Vagina (tissue), 2 donors: ENCODE data around the gene OR2T10. TPM values are rescaled to one million over a fixed set of nuclear protein-coding genes. Genes with fewer than 3 reads are reported as not detected.

Experiments used
- DNase-seq, 2 donors: peaks; one replicate each; pipeline ENCODE4 v3.0.0-alpha.2; 2017; ENCODE audit errors: extremely low spot score in 2 of 2
- H3K27ac ChIP-seq: fragments of 200-600 bp; sonication (generic); one replicate; pipeline ENCODE4 v1.5.1; 2019
- H3K27me3 ChIP-seq: fragments of 200-600 bp; sonication (generic); one replicate; pipeline ENCODE4 v1.5.1; 2019
- H3K36me3 ChIP-seq, 2 donors: fragments of 200-600 bp; sonication (generic); one replicate each; pipeline ENCODE4 v1.5.1; 2017 to 2019
- H3K4me1 ChIP-seq: fragments of 200-600 bp; sonication (generic); one replicate; pipeline ENCODE4 v1.5.1; 2019
- H3K4me3 ChIP-seq, 2 donors: fragments of 200-600 bp; sonication (generic); 1 replicate in 1 of 2; 2 replicates in 1 of 2; pipeline ENCODE4 v1.5.1; 2016 to 2019
- H3K9me3 ChIP-seq: fragments of 200-600 bp; sonication (generic); one replicate; pipeline ENCODE4 v1.5.1; 2019
- POLR2A ChIP-seq, 2 donors: fragments of 450-650 bp; IDR thresholded peaks; one replicate each; pipeline ENCODE4 v1.6.1; 2017; ENCODE audit warnings: antibody characterized with exemption in 2 of 2, mild to moderate bottlenecking in 2 of 2, moderate library complexity in 2 of 2
- POLR2AphosphoS5 ChIP-seq, 2 donors: sonication (generic); formaldehyde crosslinking; IDR thresholded peaks; one replicate each; pipeline ENCODE4 v1.9.0; 2017; ENCODE audit warnings: antibody characterized with exemption in 2 of 2, mild to moderate bottlenecking in 2 of 2, low read depth in 1 of 2; ENCODE audit not compliant: insufficient read depth in 1 of 2
- intact Hi-C: fragments of 100-400 bp; cut with DNase I; formaldehyde crosslinking; loops from one replicate; pipeline ENCODE4 v1.15.1; 2023
- total RNA-seq: library from RNA; depleted of rRNA; stranded (reverse); fragments of >200 nt; gene quantifications from one replicate; pipeline ENCODE4 v1.2.3, GENCODE V29; 2016
- TF ChIP-seq, protein P1 (sequence below), 3 experiments: fragments of 450-650 bp in 2 of 3; fragments of 200-600 bp in 1 of 3; sonication (generic) in 1 of 3; IDR thresholded peaks; one replicate each; pipeline ENCODE4 v1.5.1; 2017 to 2019; ENCODE audit warnings: antibody characterized with exemption in 3 of 3, mild to moderate bottlenecking in 2 of 3, moderate library complexity in 2 of 3

OR2T10 gene
- total RNA-seq, 1 donor from 2014 or later: not detected

GRCh38 chr1:248613742-248614141 is 16.2 kb upstream of the OR2T10 start:
- intact Hi-C loops: no loop called here
- Histone ChIP-seq H3K27ac (no peak overlapping the region), H3K4me1 (no peaks in the 10 kb centered on the region), H3K36me3 (no peaks in the 10 kb centered on the region), H3K27me3 (no peaks in the 10 kb centered on the region), H3K9me3 (no peaks in the 10 kb centered on the region), H3K4me3 (no peak overlapping the region)
- no peak for TF ChIP-seq POLR2AphosphoS5 (IDR thresholded peaks at IDR 0.05; ENCODE audit: insufficient read depth in 1 of 2, low read depth in 1 of 2)
- no peak for TF ChIP-seq POLR2A (IDR thresholded peaks at IDR 0.05)
- TF ChIP-seq, protein P1, sequence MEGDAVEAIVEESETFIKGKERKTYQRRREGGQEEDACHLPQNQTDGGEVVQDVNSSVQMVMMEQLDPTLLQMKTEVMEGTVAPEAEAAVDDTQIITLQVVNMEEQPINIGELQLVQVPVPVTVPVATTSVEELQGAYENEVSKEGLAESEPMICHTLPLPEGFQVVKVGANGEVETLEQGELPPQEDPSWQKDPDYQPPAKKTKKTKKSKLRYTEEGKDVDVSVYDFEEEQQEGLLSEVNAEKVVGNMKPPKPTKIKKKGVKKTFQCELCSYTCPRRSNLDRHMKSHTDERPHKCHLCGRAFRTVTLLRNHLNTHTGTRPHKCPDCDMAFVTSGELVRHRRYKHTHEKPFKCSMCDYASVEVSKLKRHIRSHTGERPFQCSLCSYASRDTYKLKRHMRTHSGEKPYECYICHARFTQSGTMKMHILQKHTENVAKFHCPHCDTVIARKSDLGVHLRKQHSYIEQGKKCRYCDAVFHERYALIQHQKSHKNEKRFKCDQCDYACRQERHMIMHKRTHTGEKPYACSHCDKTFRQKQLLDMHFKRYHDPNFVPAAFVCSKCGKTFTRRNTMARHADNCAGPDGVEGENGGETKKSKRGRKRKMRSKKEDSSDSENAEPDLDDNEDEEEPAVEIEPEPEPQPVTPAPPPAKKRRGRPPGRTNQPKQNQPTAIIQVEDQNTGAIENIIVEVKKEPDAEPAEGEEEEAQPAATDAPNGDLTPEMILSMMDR (IDR thresholded peaks at IDR 0.05): no peak
- DNase-seq: no peak

GRCh38 chr1:248611883-248612414 is 14.4 kb upstream of the OR2T10 start:
- no peak for DNase-seq
- Histone ChIP-seq H3K27ac (no peak overlapping the region), H3K9me3 (no peaks in the 10 kb centered on the region), H3K27me3 (no peaks in the 10 kb centered on the region), H3K4me3 (no peak overlapping the region), H3K36me3 (no peaks in the 10 kb centered on the region), H3K4me1 (no peaks in the 10 kb centered on the region)
- TF ChIP-seq POLR2A (IDR thresholded peaks at IDR 0.05): no peak
- TF ChIP-seq, protein P1 (IDR thresholded peaks at IDR 0.05): no peak
- TF ChIP-seq POLR2AphosphoS5 (IDR thresholded peaks at IDR 0.05; ENCODE audit: insufficient read depth in 1 of 2, low read depth in 1 of 2): no peak
- intact Hi-C loops: no loop called here

GRCh38 chr1:248610301-248610700 is 12.8 kb upstream of the OR2T10 start:
- Histone ChIP-seq H3K9me3 (no peaks in the 10 kb centered on the region), H3K4me3 (no peak overlapping the region), H3K27me3 (no peaks in the 10 kb centered on the region), H3K4me1 (no peaks in the 10 kb centered on the region), H3K27ac (no peak overlapping the region), H3K36me3 (no peaks in the 10 kb centered on the region)
- DNase-seq: no peak
- intact Hi-C loops: no loop called here
- no peak for TF ChIP-seq POLR2AphosphoS5 (IDR thresholded peaks at IDR 0.05; ENCODE audit: insufficient read depth in 1 of 2, low read depth in 1 of 2)
- TF ChIP-seq, protein P1 (IDR thresholded peaks at IDR 0.05): no peak
- no peak for TF ChIP-seq POLR2A (IDR thresholded peaks at IDR 0.05)

DNA sequence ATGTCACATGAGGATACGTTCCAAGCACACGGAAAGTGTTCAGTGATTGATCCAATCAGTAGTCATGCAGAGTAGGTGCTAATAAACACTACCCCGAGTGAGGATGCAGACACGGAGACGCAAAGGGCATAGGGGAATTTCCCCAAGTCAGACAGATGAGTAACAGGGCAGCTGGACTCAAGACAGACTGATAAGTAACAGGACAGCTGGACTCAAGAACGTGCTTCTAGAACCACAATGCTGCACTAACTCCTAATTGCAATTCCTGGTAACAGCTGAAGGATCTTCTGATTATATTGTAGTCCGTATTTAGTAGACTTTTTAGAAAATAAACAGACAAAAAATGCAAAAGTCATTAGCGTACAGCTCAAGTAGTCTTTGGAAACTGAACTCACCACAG is 1.9 kb upstream of the OR2T10 start:
- DNase-seq: no peak
- Histone ChIP-seq H3K4me1 (no peaks in the 10 kb centered on the region), H3K9me3 (no peaks in the 10 kb centered on the region), H3K4me3 (no peak overlapping the region), H3K27me3 (no peaks in the 10 kb centered on the region), H3K27ac (no peak overlapping the region), H3K36me3 (no peaks in the 10 kb centered on the region)
- intact Hi-C loops: no loop called here
- TF ChIP-seq POLR2AphosphoS5 (IDR thresholded peaks at IDR 0.05; ENCODE audit: insufficient read depth in 1 of 2, low read depth in 1 of 2): no peak
- no peak for TF ChIP-seq POLR2A (IDR thresholded peaks at IDR 0.05)
- TF ChIP-seq, protein P1 (IDR thresholded peaks at IDR 0.05): no peak

- Histone ChIP-seq H3K27ac (no peak overlapping the region), H3K4me1 (no peaks in the 10 kb centered on the region), H3K4me3 (no peak overlapping the region), H3K36me3 (no peaks in the 10 kb centered on the region), H3K27me3 (no peaks in the 10 kb centered on the region), H3K9me3 (no peaks in the 10 kb centered on the region)
- intact Hi-C loops: no loop called here
- TF ChIP-seq POLR2AphosphoS5 (IDR thresholded peaks at IDR 0.05; ENCODE audit: insufficient read depth in 1 of 2, low read depth in 1 of 2) (no peak), POLR2A (IDR thresholded peaks at IDR 0.05) (no peak)
- TF ChIP-seq, protein P1 (IDR thresholded peaks at IDR 0.05): no peak
- DNase-seq: no peak
Measured at GRCh38 chr1:248596615-248597014, 885 bp downstream of the OR2T10 start.
